Parathyroid adenoma (tissue), 2 donors: ENCODE data around the gene PRDM16.
"Not testable (repeated sequence)": the region's sequence is repeated elsewhere in the genome, so short reads cannot be mapped to it uniquely, and the experiment has no call there.

Experiments
- H2AFZ ChIP-seq: fragments of 300-600 bp; sonication (generic); one replicate; pipeline ENCODE4 v1.7.0; 2017; ENCODE audit warnings: antibody characterized with exemption, mild to moderate bottlenecking
- H3K27ac ChIP-seq: fragments of 300-600 bp; sonication (generic); one replicate; pipeline ENCODE4 v1.7.0; 2017
- H3K27me3 ChIP-seq: fragments of 300-600 bp; sonication (generic); one replicate; pipeline ENCODE4 v1.7.0; 2017; ENCODE audit warnings: low read length; ENCODE audit not compliant: control insufficient read depth, insufficient read depth
- H3K36me3 ChIP-seq: fragments of 300-600 bp; sonication (generic); one replicate; pipeline ENCODE4 v1.7.0; 2017; ENCODE audit warnings: low read length; ENCODE audit not compliant: control insufficient read depth, insufficient read depth
- H3K4me1 ChIP-seq: fragments of 300-600 bp; sonication (generic); one replicate; pipeline ENCODE4 v1.7.0; 2017; ENCODE audit warnings: control low read depth
- H3K4me2 ChIP-seq: fragments of 300-600 bp; sonication (generic); one replicate; pipeline ENCODE4 v1.7.0; 2017; ENCODE audit warnings: low read length
- H3K4me3 ChIP-seq: fragments of 300-600 bp; sonication (generic); one replicate; pipeline ENCODE4 v1.7.0; 2017; ENCODE audit warnings: low read depth, low read length
- H3K79me2 ChIP-seq: fragments of 300-600 bp; sonication (generic); one replicate; pipeline ENCODE4 v1.7.0; 2017; ENCODE audit warnings: control low read depth
- H3K9ac ChIP-seq: fragments of 300-600 bp; sonication (generic); one replicate; pipeline ENCODE4 v1.7.0; 2017; ENCODE audit warnings: mild to moderate bottlenecking
- H3K9me3 ChIP-seq: fragments of 300-600 bp; sonication (generic); one replicate; pipeline ENCODE4 v1.7.0; 2017; ENCODE audit warnings: low read length; ENCODE audit not compliant: control insufficient read depth
- TF ChIP-seq, protein P1 (sequence below): fragments of 300-600 bp; sonication (generic); IDR thresholded peaks from one replicate; pipeline ENCODE4 v1.7.0; 2017; ENCODE audit warnings: antibody characterized with exemption, mild to moderate bottlenecking
- donor health status: primary hyperparathyroidism.

PRDM16 gene

DNA sequence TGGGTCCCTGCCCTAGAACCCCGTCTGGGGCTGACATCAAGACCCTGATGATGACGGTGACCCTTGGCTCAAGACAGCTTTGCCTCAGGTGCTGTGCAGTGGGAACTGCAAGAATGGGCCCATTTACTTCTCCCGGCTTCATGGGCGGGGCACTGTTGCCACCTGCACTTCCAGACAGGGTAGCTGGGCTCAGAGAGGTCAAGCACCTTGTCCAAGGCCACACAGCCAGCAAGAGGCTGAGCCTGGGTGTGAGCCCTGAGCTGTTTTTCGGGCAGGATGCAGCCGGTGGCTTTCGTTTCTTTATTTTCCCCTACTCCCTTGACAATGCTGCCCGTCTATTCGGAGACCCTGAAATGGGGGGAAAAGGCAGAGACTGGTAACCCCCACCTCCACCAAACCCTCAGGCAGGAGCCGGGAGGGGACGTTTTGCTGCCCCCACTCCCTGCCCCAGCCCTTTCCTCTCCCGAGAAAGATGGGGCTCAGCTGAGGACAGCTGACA is 91.7 kb downstream of the PRDM16 start:
- H3K9me3 ChIP-seq, result no peaks in the 10 kb centered on the region
- no peak overlapping the region for H3K9ac ChIP-seq
- H3K27me3 ChIP-seq, result no peaks in the 10 kb centered on the region
- H3K4me3 ChIP-seq, result no peak overlapping the region
- no peaks in the 10 kb centered on the region for H3K36me3 ChIP-seq
- H3K79me2 ChIP-seq, result no peaks in the 10 kb centered on the region
- H3K27ac ChIP-seq, result no peak overlapping the region
- no peaks in the 10 kb centered on the region for H3K4me1 ChIP-seq
- H2AFZ ChIP-seq, result no peak overlapping the region
- TF ChIP-seq, protein P1, sequence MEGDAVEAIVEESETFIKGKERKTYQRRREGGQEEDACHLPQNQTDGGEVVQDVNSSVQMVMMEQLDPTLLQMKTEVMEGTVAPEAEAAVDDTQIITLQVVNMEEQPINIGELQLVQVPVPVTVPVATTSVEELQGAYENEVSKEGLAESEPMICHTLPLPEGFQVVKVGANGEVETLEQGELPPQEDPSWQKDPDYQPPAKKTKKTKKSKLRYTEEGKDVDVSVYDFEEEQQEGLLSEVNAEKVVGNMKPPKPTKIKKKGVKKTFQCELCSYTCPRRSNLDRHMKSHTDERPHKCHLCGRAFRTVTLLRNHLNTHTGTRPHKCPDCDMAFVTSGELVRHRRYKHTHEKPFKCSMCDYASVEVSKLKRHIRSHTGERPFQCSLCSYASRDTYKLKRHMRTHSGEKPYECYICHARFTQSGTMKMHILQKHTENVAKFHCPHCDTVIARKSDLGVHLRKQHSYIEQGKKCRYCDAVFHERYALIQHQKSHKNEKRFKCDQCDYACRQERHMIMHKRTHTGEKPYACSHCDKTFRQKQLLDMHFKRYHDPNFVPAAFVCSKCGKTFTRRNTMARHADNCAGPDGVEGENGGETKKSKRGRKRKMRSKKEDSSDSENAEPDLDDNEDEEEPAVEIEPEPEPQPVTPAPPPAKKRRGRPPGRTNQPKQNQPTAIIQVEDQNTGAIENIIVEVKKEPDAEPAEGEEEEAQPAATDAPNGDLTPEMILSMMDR, result no peak
- no peak overlapping the region for H3K4me2 ChIP-seq

DNA sequence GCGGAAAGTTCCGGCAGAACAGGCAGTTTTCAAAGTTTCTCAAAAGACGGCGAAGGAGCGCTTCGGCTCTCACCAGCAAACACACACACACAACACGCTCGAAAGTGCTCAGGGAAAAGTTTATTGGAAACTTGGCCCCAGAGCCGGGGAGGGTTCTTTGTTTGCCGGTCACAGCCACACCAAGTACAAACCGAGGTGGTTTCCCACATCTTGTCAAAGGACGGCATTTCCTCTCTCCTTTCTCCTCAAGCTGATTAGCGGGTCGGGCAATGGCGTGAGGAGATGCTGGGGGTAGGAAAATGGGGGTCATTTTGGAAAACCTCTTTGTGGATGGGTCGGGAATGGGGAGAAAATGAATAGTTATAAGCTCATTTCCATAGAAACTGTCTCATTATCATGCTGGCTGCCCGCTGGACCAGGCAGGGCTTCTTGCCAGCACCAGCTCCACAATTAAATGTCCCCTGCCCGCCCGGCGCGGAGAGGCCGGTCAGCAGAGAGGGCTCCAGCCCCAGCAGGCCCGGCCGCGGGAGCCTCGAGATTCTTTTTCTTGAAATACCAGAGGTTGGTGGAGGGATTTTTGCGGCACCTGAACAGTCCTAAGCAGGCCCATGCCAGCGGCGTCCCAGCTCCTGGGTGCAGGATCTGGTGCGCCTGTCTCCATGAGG is 92.3 kb downstream of the PRDM16 start:
- no peak overlapping the region for H3K27ac ChIP-seq
- H3K4me3 ChIP-seq, result no peak overlapping the region
- no peaks in the 10 kb centered on the region for H3K4me1 ChIP-seq
- no peak overlapping the region for H2AFZ ChIP-seq
- no peak overlapping the region for H3K4me2 ChIP-seq
- no peak overlapping the region for H3K9ac ChIP-seq
- no peaks in the 10 kb centered on the region for H3K36me3 ChIP-seq
- TF ChIP-seq, protein P1, result no peak
- no peaks in the 10 kb centered on the region for H3K27me3 ChIP-seq
- no peaks in the 10 kb centered on the region for H3K79me2 ChIP-seq
- no peaks in the 10 kb centered on the region for H3K9me3 ChIP-seq

GRCh38 chr1:3162322-3162882 is 93.4 kb downstream of the PRDM16 start:
- no peaks in the 10 kb centered on the region for H3K9me3 ChIP-seq
- H3K4me2 ChIP-seq, result no peak overlapping the region
- no peaks in the 10 kb centered on the region for H3K79me2 ChIP-seq
- no peak overlapping the region for H3K4me3 ChIP-seq
- H2AFZ ChIP-seq, result no peak overlapping the region
- no peaks in the 10 kb centered on the region for H3K27me3 ChIP-seq
- no peak overlapping the region for H3K9ac ChIP-seq
- H3K27ac ChIP-seq, result no peak overlapping the region
- TF ChIP-seq, protein P1, result no peak
- no peaks in the 10 kb centered on the region for H3K4me1 ChIP-seq
- no peaks in the 10 kb centered on the region for H3K36me3 ChIP-seq

GRCh38 chr1:3163356-3163755 is 94.4 kb downstream of the PRDM16 start:
- TF ChIP-seq, protein P1, result no peak
- H3K36me3 ChIP-seq, result no peaks in the 10 kb centered on the region

DNA sequence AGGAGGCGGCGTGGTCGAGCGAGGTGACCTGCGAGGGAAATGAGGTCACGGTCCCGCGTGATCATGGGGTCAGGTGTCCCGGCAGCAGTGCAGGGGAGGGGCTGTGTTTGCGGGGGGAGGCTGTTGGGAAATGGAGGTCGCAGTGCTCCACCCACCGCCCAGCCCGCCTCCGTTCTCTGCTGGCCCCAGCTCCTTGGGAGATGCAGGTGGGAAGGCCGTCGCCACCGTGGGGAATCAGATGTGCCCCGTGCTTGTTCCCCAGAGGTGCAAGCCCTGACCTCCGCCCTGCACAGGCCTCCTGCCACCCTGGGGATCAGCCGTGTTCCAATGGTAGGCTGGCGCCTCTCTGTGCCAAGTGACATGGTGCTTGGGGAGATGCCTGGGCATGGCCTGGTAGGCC is 95.7 kb downstream of the PRDM16 start:
- H3K27ac ChIP-seq, result no peak overlapping the region
- H3K36me3 ChIP-seq, result no peaks in the 10 kb centered on the region
- no peaks in the 10 kb centered on the region for H3K79me2 ChIP-seq
- H3K9me3 ChIP-seq, result no peaks in the 10 kb centered on the region
- no peaks in the 10 kb centered on the region for H3K4me1 ChIP-seq
- no peak overlapping the region for H3K9ac ChIP-seq
- H3K27me3 ChIP-seq, result no peaks in the 10 kb centered on the region
- TF ChIP-seq, protein P1, result no peak
- H3K4me2 ChIP-seq, result no peak overlapping the region
- no peak overlapping the region for H3K4me3 ChIP-seq
- H2AFZ ChIP-seq, result no peak overlapping the region

More at GRCh38 chr1:3163356-3163755, 94.4 kb downstream of the PRDM16 start:
- Histone ChIP-seq H3K79me2 (no peaks in the 10 kb centered on the region), H3K27ac (no peak overlapping the region), H3K4me3 (no peak overlapping the region), H3K9me3 (no peaks in the 10 kb centered on the region), H2AFZ (no peak overlapping the region), H3K4me1 (no peaks in the 10 kb centered on the region), H3K4me2 (no peak overlapping the region), H3K27me3 (no peaks in the 10 kb centered on the region), H3K9ac (no peak overlapping the region)

DNA sequence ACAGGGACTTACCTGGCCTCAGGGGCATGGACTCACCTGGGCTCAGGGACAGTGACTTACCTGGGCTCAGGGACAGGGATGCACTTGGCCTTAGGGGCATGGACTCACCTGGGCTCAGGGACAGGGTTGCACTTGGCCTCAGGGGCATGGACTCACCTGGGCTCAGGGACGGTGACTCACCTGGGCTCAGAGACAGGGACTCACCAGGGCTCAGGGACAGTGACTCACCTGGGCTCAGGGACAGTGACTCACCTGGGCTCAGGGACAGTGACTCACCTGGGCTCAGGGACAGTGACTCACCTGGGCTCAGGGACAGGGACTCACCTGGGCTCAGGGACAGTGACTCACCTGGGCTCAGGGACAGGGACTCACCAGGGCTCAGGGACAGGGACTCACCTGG is 96.2 kb downstream of the PRDM16 start:
- not testable (repeated sequence) for H3K36me3 ChIP-seq

More for the DNA sequence above, 96.2 kb downstream of the PRDM16 start:
- not testable (repeated sequence) for H3K9me3 ChIP-seq, H3K27me3 ChIP-seq, H3K9ac ChIP-seq, H3K4me2 ChIP-seq, H2AFZ ChIP-seq, H3K4me1 ChIP-seq, H3K79me2 ChIP-seq, H3K27ac ChIP-seq, H3K4me3 ChIP-seq
